GM12875 (cell line): Measurements from ENCODE around the gene LYSMD2.
A peak's percentile ranks its signal among the peaks of the same experiment; 100 is the strongest.

Source experiments
- H3K4me3 ChIP-seq: one replicate; pipeline ENCODE4 v1.5.1; 2011; ENCODE audit warnings: low read depth, low read length, control low read depth
- CTCF ChIP-seq: IDR thresholded peaks from 2 replicates; pipeline ENCODE4 v1.5.1; 2011; ENCODE audit warnings: low read depth, mild to moderate bottlenecking, control low read depth, inconsistent platforms, low read length, moderate library complexity, borderline replicate concordance; ENCODE audit not compliant: insufficient read depth

LYSMD2 gene

DNA sequence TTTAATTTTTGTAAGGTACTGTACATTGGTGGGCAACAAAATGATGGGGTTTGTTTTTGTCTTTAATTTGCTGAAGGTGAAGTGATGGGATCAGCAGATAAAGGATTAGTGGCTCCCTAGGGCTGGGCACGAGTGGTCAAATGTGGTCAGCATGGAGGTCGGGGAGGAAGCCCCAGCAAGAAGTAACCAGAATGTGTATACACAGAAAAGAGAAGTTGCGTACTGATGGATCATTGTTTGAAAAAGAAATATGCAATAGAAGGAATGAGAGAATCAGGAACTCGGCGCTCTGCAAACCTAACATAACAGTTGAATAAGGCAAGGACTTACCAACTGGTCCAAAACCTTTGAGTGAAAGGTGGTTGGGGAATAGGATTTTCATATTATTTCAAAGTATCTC lies 15.4 kb upstream of the LYSMD2 start:
- no peak overlapping the region for H3K4me3 ChIP-seq
- no peak for TF ChIP-seq CTCF

DNA sequence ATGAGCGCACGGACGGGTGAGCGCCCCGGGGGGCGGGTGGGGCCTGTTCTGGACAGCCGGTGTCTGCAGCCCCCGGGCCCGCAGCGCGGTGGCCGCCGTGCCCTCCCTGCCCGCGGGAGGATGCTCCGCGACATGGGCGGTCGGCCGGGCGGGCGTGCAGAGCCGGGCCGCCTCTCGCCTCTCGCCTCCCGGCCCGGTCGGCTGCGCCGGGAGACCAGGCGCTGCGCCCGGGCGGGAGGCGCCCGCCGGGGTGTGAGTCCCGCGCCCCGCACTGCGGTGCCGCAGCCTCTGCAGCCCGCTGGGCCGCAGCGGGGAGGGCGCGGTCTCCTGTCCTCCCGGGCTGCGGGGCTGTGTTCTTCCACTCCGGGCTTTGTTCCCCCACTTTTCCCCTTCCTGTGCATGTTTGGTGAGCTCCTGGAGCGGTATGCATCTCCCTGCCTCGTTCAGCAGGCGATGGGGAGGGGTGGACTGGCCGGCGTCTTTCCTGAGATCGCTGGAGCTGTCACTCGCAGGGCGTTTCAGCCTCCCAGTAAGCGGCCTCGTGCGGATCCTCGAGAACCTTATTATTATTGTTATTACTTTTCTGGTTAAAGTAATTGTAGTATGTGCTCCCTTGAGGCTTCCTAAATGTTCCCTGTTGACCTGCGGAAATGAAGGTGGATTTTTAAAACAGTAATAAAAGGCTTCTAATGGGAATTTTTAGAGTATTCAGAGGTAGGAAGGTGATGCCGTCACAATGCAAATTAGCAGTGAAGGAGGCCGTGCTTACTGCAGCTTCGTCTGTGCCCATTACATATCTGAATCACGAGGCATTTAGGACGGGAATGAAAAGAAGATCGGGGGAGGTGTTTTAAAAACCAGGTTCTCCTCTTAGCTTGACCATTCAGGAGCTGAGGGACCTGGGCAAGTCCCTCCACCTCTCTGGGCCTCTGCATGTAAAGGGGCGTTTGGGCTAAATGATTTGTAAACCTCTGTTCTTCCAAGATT lies 14.5 kb upstream of the LYSMD2 start:
- peak overlapping the region; percentile 71 for H3K4me3 ChIP-seq
- TF ChIP-seq CTCF, result no peak

DNA sequence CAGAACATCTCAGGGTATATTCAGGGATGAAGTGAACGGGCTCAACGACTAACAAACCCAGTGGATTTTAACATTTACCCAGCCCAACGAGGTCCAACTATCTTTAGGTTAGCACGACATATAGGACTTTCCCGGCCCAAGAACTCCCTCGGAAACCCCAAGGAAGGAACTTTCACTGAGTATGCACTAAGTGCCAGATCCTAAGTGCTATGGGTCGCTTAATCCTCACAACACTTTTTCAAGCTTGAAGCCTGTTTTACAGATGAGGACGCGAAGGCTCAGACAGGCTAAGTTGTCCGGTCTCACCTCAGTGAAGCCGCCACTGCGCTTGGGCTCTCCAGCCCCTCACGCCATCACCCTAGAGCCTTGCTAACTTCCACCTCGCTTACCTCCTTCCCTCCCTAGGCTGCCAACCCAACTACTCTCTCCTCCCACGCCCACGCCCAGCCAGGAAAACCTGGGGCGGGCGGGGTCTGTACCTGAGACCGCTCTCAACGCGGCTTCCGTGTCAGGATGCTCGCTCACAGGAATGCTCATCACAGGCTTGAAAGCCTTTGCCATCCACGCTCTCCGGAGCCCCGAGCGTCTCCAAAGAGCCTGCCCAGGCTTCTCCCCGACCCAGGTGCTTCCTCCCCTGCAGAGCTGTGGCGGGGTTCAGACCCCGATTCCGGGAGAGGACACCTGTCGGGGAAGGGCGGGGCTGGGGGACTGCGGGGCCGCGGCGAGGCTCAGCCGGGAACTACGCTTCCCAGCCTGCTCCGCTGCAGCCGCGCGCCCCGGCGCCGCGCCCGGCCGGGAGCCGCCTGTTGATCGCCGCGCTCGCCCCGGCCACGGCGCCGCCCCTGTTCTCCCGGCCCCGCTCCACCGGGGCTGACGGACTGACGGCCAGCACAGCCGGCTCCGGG lies 13.6 kb upstream of the LYSMD2 start, which contains the start of gene TMOD2:
Gene TMOD2 (plus strand): TSS at position 806 of the 905 bp plus-strand sequence. CDS start 14,845 bp downstream, outside the sequence.
- TF ChIP-seq CTCF, result no peak
- peak within 1 kb of the TSS; percentile 71 for H3K4me3 ChIP-seq

DNA sequence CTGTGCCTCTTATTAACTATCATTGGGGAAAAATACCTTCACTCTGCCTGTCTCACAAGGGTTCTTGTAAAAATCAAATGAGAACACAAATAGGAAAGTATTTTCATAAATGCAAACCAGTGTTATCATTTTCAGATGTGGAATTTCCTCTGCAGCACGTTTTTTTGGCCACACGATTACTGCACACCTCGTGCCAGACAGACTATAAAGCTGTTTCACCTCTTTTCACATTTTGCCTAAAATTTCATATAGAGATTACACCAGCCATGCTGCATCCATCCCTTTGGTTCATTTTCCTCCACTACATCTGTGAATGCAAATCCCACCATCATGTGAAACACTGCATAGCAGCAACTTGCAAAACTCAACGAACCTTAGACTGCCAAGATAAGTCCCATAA lies 12.7 kb upstream of the LYSMD2 start:
- peak overlapping the region; percentile 19 for H3K4me3 ChIP-seq
- TF ChIP-seq CTCF, result no peak

- no peak overlapping the region for H3K4me3 ChIP-seq
Observed at GRCh38 chr15:51749307-51749706, 11.9 kb upstream of the LYSMD2 start.

More at GRCh38 chr15:51749307-51749706, 11.9 kb upstream of the LYSMD2 start:
- no peak for TF ChIP-seq CTCF
